GM10847 (cell line): ENCODE data around the gene MAPK7.

Experiments
- POLR2A ChIP-seq: IDR thresholded peaks from 2 replicates; pipeline ENCODE4 v1.6.1; 2011; ENCODE audit not compliant: insufficient read length; ENCODE audit errors: extremely low read depth

MAPK7 gene

GRCh38 chr17:19381361-19381740, 3.1 kb downstream of the MAPK7 start:
- no peak for TF ChIP-seq POLR2A

GRCh38 chr17:19381741-19382444, 3.6 kb downstream of the MAPK7 start:
- no peak for TF ChIP-seq POLR2A

GRCh38 chr17:19382531-19383444, 4.5 kb downstream of the MAPK7 start:
- TF ChIP-seq POLR2A: no peak

- TF ChIP-seq POLR2A: no peak
These were observed 5.6 kb downstream of the MAPK7 start for GRCh38 chr17:19383681-19384470.

GRCh38 chr17:19384723-19385391, 6.6 kb downstream of the MAPK7 start:
- TF ChIP-seq POLR2A: no peak

GRCh38 chr17:19385521-19385983, 7.3 kb downstream of the MAPK7 start:
- no peak for TF ChIP-seq POLR2A

- no peak for TF ChIP-seq POLR2A
These were observed 8.0 kb downstream of the MAPK7 start for GRCh38 chr17:19386051-19386929.

GRCh38 chr17:19386974-19387920, 8.9 kb downstream of the MAPK7 start, which contains the start of gene MFAP4:
Gene MFAP4, minus strand, starts transcription at chr17:19387190. Its CDS starts 35 bp downstream, at chr17:19387155.
- no peak for TF ChIP-seq POLR2A

GRCh38 chr17:19387921-19388521, 9.7 kb downstream of the MAPK7 start:
- no peak for TF ChIP-seq POLR2A

- no peak for TF ChIP-seq POLR2A
These were observed 10.8 kb downstream of the MAPK7 start for GRCh38 chr17:19388791-19389785.

- TF ChIP-seq POLR2A: no peak
These were observed 12.7 kb downstream of the MAPK7 start for GRCh38 chr17:19390951-19391350.

- TF ChIP-seq POLR2A: no peak
These were observed 13.1 kb downstream of the MAPK7 start for GRCh38 chr17:19391432-19391831.
